GM18511 (cell line): Measurements from ENCODE around the gene SGIP1.
"Not testable (repeated sequence)": the region's sequence is repeated elsewhere in the genome, so short reads cannot be mapped to it uniquely, and the experiment has no call there.

Experiments used
- ATAC-seq: cut with Tn5 transposase; IDR thresholded peaks from one replicate; pipeline ENCODE4 v1.9.1; 2021; ENCODE audit warnings: mild to moderate bottlenecking, moderate library complexity; ENCODE audit not compliant: unreplicated experiment

Gene SGIP1

DNA sequence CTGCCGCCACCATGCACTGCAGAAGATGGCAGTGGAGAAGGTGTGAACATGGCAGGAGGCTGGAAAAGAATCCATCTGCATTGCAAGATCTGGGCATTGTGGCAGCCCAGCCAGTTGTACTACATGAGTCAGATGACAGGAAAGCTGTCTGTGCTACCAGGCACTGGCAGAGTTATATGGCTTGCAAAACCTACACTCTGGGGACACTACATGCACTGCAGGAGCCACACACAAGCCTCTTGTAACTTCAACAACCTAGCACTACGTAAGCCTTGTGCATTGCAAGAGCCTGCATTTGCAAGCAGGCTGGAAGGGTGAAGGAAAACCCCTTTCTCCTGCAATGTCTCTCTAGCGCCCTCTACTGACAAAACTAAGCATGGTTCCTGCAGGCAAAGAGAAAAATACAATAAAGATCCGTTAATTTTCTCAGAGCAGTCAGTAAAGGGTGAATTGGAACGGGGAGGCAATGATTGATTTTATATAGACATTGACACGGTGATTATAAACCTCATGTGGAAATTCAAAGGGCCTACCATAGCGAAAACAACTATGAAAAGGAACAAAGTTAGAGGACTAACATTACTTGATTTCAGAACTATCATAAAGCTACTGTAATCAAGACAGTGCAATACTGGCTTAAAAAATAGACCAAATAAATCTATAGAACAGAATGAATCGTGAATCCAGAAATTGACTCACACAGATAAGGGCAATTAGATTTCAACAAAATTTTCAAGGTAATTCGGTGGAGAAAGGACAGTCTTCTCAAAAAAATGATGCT is 192.1 kb downstream of the SGIP1 start:
- peak; percentile 84 for ATAC-seq

DNA sequence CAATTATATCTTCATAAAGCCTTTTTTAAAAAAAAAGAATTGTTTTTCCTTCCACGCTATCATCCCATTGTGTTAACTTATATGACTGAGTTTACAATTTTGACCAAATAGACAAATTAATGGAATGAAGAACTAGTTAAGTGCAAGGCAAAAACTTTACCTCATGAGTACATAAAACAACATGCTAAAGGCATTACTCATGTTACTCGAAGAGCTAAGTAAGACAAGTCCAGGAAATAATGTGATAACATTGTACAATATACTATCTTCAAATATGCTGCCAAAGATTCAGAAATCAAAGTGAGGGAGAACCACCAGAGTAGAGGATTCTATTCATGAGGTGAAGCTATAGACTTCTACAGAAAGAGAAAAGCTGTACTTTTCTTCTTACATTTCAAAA is 194.1 kb downstream of the SGIP1 start:
- no peak for ATAC-seq

DNA sequence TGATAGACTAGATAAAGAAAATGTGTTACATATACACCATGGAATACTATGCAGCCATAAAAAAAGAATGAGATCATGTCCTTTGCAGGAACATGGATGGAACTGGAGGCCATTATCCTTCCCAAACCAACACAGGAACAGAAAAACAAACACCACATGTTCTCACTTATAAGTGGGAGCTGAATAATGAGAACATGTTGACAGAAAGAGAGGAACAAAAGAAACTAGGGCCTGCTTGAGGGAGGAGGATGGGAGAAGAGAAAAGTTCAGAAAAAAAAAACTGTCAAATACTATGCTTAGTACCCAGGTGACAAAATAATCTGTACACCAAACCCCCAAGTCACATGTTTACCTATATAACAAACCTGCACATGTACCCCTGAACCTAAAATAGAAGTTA is 194.8 kb downstream of the SGIP1 start:
- ATAC-seq: not testable (repeated sequence)

DNA sequence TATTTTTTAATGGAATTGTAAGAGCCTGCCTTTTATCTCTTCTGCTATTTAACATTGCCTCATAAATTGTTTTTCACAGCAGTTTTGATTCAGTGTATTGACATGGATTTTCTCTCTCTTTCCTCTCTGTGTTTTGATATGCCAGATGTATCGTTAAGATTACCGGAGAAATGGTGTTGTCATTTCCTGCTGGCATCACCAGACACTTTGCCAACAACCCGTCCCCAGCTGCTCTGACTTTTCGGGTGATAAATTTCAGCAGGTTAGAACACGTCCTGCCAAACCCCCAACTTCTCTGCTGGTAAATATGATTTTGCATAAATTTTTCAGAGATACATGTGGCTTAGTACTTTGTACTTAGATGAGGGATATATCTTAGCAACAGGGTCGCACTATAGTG is 195.2 kb downstream of the SGIP1 start:
- peak; percentile 30 for ATAC-seq

DNA sequence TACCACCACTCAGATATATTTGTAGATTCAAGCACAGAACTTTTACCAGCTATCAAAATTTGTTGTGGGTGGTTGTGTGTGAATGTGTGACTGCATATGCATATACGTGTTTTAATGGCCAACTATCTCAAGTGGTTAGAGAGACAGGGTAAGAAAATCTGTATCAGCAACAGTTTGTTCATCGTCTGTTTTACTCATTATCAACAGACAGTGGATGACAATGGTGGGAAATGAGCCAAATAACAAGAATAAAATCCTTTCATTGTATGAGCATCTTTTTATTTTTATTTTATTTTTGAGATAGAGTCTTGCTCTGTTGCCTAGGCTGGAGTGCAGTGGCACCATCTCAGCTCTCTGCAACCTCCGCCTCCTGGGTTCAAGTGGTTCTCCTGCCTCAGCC is 195.6 kb downstream of the SGIP1 start:
- ATAC-seq: no peak

DNA sequence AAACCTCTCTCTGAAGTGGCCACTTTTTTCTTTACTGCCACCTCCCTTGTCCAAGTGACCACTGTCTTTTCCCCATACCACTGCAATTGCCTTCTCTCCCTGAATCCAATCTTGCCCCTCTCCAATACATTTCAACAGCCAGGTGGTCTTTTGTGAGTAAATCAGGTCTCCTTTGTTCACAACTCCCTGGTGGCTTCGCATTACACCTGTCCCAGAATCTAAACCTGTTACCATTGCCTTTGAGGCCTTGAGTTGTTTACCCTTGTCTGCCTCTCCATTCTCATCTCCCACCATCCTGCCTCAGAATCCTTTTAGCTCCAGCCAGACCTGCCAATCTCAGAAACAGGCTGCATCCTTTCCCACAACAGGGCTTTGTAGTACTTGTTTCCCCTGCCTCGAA is 196.5 kb downstream of the SGIP1 start:
- ATAC-seq: no peak

DNA sequence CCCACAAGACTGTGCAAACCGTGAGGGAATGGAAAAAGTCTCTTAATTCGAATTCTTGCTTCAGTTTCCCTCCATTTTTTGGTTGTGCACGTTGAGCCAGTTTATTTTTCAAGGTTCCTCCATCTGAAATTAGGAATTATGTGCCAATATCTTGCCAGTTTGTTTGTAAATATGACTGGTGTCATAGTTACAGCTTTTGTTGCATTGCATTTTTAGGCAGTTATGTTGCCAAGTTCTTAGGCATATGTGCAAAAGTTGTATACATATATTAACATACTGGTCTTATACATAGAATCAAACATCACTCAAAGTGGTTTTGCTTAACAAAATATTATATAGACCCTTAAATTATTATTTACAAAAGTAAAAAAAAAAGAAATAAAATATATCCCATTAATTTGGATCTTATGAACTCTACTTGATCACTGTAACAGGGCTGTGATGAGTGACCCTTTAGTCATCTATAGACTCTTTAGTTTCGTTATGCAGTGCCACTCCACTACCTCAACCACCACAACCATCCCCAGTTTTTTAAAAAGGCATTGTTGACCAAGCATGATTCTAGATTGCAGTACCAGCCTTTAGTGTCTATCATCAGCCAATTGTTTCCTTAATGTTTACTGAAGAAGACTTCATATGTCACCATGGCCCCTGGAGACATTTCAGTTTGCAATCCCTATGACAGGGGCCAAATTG is 197.4 kb downstream of the SGIP1 start:
- ATAC-seq: peak; percentile 61

DNA sequence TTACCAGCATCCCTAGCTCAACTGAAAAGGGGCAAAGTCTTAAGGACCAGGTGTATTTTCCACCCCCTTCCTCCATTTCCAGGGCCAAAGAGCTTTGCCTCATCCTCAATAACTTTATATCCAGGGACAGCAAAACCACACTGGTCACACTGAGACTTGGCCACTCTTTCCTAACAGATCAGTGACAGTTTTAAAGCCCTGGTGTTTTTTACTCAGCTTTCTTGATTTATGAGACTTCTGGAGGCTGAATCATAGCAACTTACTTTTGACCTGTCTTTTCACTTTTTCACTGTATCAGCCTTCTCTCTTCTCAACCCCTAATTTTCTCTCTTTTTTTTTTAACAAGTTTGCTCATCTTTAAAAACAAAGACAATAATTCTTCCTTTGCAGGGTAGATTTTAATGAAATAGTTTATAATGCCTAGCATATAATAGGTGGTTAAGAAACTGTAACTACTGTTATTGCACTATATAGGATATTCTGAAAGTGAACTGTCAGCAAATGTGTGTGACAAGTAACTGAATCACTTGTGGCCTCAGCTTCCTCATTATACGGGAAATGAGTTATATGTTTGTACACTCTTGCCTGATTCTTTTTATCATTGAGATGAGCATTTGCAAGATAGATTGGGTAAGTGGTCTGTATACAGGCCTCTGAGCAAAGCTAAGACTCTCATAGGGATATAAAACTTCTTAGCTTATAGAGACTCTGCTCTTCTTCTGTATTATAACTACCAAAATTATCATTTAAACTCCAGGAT is 198.6 kb downstream of the SGIP1 start:
- ATAC-seq: no peak

DNA sequence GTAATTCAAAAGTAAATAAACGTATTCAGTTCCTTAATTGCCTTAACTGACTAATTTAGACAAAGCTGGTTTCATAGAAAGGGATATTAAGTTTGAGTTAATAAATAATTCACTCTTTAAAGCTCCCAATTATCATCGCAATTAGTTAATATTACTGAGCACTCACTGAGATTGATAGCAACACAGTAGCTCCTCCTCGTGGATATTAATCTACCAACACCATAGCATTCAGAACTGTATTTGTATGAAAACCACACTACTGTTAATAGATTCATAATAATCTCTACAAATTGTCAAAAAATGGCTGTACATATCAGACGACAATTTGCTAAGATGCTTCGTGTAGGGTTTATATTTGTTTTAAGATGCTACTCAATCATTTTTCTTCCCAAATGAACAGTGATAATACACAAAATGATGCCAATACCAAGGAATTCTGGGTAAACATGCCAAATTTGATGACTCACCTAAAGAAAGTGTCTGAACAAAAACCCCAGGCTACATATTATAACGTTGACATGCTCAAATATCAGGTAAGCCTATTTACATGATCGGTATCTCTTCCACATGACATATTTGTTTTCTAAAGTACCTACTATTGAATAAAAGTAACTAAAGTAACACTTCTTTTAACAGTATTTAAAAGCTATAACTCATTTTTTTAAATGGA is 199.5 kb downstream of the SGIP1 start:
- peak; percentile 47 for ATAC-seq

DNA sequence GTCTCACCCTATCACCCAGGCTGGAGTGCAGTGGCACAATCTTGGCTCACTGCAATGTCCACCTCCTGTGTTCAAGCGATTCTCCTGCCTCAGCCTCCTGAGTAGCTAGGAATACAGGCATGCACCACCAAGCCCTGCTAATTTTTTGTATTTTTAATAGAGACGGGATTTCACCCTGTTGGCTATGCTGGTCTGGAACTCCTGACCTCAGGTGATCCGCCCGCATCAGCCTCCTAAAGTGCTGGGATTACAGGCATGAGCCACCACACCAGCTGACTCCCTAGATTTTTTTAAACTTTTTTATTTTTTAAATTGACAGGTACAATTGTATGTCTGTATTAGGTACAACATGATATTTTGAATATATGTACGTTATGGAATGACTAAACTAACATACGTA is 200.6 kb downstream of the SGIP1 start:
- not testable (repeated sequence) for ATAC-seq

DNA sequence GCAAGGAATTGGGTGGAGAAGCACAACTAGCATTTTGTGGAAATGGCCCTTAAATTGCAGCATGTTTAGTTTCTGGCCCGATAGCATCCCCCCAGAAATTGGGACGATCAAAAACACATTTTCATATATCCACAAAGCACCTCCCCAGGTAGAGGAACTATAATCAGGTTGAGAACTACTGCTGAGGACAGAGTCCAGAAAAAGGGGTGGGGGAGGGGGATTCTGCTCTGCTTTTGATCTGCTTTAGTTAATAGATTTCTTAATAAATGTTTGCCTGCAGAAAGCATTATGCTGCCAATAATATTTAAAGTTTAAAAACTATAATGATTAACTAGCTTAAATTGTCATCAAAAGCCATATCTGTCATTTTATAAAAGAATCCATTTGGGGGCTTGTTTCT is 203.9 kb downstream of the SGIP1 start:
- ATAC-seq: no peak

DNA sequence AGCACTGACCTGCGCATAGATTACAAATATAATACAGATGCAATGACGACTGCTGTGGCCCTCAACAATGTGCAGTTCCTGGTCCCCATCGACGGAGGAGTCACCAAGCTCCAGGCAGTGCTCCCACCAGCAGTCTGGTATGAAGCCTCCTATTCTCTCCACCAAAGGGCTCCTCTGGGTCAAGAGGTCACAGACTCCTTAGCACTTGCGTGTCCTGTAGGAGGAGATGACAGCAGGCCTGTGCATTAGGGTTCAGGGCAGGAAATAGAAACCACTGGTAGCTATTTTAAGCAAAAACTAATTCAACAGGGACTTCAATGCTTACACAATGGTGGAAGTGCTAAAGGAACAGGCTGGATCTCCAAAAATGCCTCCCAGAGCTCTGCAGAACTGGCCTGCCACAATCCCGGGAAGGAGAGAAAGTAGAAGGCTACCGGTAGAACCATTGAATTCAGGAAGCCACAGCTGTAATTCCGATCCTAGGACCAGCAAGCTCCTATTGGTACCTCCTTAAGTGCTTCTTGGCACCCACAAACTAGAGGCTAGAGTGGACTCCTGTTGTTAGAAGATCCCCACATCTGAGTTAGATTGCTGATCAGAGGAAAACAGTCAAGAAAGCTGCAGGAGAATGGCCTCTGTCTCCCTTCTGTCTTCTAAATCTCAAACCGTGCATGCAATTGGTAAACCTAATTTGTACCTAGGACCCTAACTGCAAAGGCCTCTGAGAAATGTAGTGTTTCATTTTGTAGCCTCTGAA is 205.6 kb downstream of the SGIP1 start:
- ATAC-seq: peak; percentile 86

DNA sequence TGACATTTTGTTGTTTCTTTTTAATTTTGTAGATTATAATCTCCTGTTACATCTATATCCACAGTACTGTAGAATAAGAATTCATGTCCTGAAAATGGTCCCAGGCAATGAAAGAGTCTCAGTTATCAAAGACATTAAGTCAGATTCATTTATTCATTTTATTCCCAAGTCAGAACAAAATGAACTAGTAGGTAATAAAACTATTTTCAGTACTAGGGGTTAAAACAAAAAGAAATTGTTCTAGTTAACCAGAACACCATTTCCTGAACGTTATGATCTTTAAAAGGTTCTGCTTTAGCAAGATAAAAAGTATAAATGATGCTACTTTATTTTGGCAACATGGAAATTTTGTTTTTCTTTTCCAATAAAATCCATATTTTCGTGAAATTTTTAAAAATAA is 211.5 kb downstream of the SGIP1 start:
- ATAC-seq: no peak

DNA sequence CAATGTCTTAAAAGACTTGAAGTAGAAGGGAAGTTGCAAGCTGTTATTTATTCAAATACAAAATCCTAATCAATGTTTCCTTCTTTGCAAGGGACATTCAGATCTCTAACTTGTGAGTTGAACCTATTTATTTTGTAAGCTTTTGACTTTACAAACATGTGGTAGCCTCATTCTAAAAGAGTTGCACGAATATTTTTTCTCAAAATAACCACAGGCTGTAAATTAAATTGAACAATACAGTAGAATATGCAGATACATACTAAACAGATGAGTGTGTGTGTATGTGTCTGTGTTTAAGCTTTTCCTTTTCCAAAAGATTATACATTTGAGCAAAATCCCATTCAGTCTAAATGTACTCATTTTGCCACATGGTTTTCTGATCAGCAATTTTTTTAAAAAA is 213.5 kb downstream of the SGIP1 start:
- ATAC-seq: no peak

DNA sequence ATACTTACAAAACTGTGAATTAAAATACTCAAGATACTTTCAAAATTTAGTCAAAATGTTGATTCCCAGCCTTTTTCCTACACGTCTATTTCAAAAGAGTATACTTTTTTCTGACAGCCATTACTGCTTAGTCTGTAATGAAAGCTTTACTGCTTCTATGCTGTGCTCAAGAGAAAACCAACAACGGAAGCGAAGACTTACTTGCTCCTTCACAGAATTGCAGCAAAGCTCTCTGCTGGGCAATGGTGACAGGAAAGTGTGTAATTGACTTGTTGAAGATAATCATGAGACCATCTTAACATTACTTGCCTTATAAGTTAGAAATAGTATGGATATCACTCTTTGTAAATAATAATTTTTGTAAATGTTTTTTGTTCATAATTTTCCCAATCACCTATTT is 216.6 kb downstream of the SGIP1 start:
- ATAC-seq: no peak

DNA sequence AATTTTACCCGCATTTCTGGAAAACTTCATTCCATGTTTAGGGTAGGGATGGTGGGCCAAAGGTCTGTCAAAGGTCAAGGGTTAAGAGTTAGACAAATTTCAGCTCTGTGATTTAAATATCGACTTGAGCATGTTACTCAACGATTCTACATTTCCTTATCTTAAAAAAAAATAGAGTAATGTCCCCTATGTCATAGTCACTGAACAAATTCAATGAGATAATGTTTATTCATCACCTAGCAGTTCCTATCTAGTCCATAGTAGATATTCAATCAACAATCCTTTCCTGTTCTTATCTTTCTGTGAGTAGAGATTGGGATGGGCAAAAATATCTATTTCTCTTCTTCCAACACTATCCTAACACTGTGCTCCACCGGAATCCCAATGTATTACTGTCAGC is 217.2 kb downstream of the SGIP1 start:
- ATAC-seq: no peak

DNA sequence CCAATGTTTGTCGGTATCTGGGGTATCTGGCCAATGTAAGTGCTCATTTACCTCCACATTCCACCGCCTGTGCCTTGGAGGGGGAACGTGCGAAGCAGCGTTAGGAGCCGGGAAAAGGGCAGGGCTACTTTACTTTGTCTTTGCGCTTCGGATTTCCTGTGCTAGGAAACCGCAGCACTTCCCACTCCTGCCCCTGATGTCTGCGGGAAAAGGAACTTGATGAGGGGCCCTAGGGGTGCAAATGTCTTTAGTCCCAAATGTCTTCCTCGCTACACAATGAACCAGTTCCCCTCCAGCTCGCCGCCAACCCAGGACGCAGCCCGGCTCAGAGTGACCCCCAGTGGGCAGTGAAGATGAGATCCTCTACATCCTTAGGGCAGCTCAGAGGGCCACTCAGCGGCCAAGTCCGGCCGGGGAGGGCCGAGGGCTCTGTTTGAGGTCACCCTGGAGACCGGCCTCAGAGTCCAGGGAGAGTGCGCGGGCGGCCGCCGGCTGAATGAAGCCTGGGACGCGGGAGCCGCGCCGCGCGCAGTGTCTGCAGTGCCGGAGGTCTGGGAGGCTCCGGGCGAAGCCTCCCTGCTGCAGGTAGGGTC is 218.1 kb downstream of the SGIP1 start, which contains the start of gene DYNLT5:
Gene DYNLT5 (plus strand): TSS at position 460 of the 593 bp plus-strand sequence. CDS start 2,200 bp downstream, outside the sequence.
- no peak for ATAC-seq

DNA sequence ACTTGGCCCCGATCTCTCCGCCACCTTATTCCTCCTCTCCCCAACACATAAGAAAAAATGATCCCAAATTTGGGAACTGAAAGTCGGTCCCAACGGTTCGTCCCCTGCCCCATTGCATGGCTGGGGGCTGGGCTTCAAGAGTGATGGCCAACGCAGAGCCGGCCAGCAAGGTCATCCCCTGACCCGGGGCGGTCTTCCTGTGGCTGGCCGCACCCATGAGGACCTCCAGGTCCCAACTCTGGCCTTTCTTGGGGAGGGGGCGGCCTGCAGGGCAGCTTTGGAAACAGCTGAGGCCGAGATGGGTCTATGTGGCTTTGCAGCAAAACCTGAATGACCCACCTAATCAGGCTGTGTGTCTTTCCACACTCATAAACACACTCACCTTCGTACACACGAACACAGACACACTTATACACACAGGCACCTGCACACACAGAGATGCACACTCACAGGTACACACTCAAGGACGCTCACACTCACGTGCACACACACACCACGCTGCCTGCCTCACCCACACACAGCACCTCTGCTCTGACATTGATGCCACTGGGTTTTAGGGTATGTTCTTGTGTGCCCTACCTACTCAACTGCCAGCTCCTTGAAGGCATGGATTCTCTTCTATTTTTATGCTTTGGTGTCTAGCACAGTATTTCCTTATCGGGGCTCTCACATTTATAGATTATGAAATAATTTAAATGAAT is 218.9 kb downstream of the SGIP1 start:
- no peak for ATAC-seq

DNA sequence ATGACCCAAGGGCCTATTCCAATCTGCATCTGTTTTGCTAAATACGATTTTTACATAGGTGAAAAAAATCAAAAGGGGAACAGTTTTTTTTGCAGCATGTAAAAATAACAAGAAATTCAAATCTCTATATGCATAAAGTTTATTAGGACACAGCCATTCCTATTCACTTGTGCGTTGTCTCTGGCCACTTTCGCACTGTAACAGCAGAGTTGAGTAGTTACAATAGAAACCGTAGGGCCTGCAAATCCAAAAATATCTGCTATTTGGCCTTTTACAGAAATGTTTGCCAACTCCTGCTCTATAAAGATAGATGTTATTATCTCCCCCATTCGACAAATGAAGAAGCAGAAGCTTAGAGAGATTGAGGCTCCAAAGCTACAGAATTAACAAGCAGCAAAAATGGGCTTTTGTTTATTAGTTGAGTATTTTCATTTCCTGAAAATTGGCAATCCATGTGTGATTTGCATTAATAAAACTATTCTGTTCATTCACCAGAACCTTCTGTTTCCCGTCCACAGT is 223.8 kb downstream of the SGIP1 start:
- peak; percentile 44 for ATAC-seq
